Loucy (cell line): ENCODE data around the gene SLC22A31.
A peak's percentile ranks its signal among the peaks of the same experiment; 100 is the strongest.
"Not testable (repeated sequence)": the region's sequence is repeated elsewhere in the genome, so short reads cannot be mapped to it uniquely, and the experiment has no call there.

ENCODE experiments used
- H2AFZ ChIP-seq: fragments of 200-600 bp; sonication (generic); 2 replicates; pipeline ENCODE4 v1.6.0; 2016; ENCODE audit warnings: antibody characterized with exemption, mild to moderate bottlenecking, low read length, moderate library complexity
- H3F3A ChIP-seq: fragments of 200-600 bp; 2 replicates; pipeline ENCODE4 v1.6.0; 2016; ENCODE audit warnings: antibody characterized with exemption, low read depth, mild to moderate bottlenecking
- H3K27me3 ChIP-seq: fragments of 200-600 bp; sonication (generic); 2 replicates; pipeline ENCODE4 v1.6.1; 2014; ENCODE audit warnings: low read length, mild to moderate bottlenecking; ENCODE audit not compliant: insufficient read depth, poor library complexity, severe bottlenecking
- H3K36me3 ChIP-seq: fragments of 200-600 bp; sonication (generic); 2 replicates; pipeline ENCODE4 v1.6.1; 2016; ENCODE audit warnings: low read length; ENCODE audit not compliant: insufficient read depth
- H3K4me1 ChIP-seq: fragments of 200-600 bp; sonication (generic); 2 replicates; pipeline ENCODE4 v1.5.1; 2014; ENCODE audit warnings: low read length, mild to moderate bottlenecking; ENCODE audit not compliant: insufficient read depth, poor library complexity, severe bottlenecking
- H3K4me2 ChIP-seq: fragments of 200-600 bp; sonication (generic); 2 replicates; pipeline ENCODE4 v1.6.0; 2014; ENCODE audit warnings: antibody characterized with exemption, low read length, low read depth, mild to moderate bottlenecking; ENCODE audit not compliant: poor library complexity, severe bottlenecking
- H3K4me3 ChIP-seq: fragments of 200-600 bp; sonication (generic); 2 replicates; pipeline ENCODE4 v1.5.1; 2014; ENCODE audit warnings: low read length, mild to moderate bottlenecking, mixed read lengths; ENCODE audit not compliant: poor library complexity, severe bottlenecking
- H3K79me2 ChIP-seq: fragments of 200-600 bp; sonication (generic); 2 replicates; pipeline ENCODE4 v1.6.1; 2014; ENCODE audit warnings: low read length; ENCODE audit not compliant: insufficient read depth
- H3K9ac ChIP-seq: fragments of 200-600 bp; sonication (generic); 2 replicates; pipeline ENCODE4 v1.6.0; 2014; ENCODE audit warnings: mild to moderate bottlenecking, low read depth, low read length, moderate library complexity; ENCODE audit not compliant: poor library complexity, severe bottlenecking
- H3K9me2 ChIP-seq: fragments of 200-600 bp; sonication (generic); replicated peaks from 2 replicates; pipeline ENCODE4 v1.6.1; 2016; ENCODE audit warnings: low read depth, low read length, mixed read lengths
- H3K9me3 ChIP-seq: fragments of 200-600 bp; sonication (generic); 2 replicates; pipeline ENCODE4 v1.6.1; 2014; ENCODE audit warnings: mild to moderate bottlenecking, antibody characterized with exemption, low read length, low read depth; ENCODE audit not compliant: insufficient read depth
- H4K20me1 ChIP-seq: fragments of 200-600 bp; sonication (generic); 2 replicates; pipeline ENCODE4 v1.6.0; 2014; ENCODE audit warnings: antibody characterized with exemption, low read length, mild to moderate bottlenecking; ENCODE audit not compliant: insufficient read depth, poor library complexity, severe bottlenecking
- CTCF ChIP-seq: fragments of 200-600 bp; sonication (generic); conservative IDR thresholded peaks from 2 replicates; pipeline ENCODE4 v1.5.1; 2014; ENCODE audit warnings: mild to moderate bottlenecking, antibody characterized with exemption, low read length
- EZH2phosphoT487 ChIP-seq: fragments of 200-600 bp; IDR thresholded peaks from 2 replicates; pipeline ENCODE4 v1.6.1; 2018; ENCODE audit warnings: antibody characterized with exemption, mild to moderate bottlenecking, moderate library complexity, borderline replicate concordance

Gene SLC22A31

GRCh38 chr16:89167425-89167941 is 32.9 kb downstream of the SLC22A31 start:
- no peaks in the 10 kb centered on the region for H3K36me3 ChIP-seq
- TF ChIP-seq EZH2phosphoT487, result no peak
- TF ChIP-seq CTCF, result peak; percentile 57
- no peaks in the 10 kb centered on the region for H4K20me1 ChIP-seq
- peak overlapping the region; percentile 48 for H3K4me2 ChIP-seq
- peaks cover 12% of the 10 kb centered on the region for H3K4me1 ChIP-seq
- no peak overlapping the region for H3K4me3 ChIP-seq
- no peaks in the 10 kb centered on the region for H3K27me3 ChIP-seq
- H2AFZ ChIP-seq, result no peak overlapping the region
- no peak overlapping the region for H3K9ac ChIP-seq
- no peaks in the 10 kb centered on the region for H3K9me3 ChIP-seq
- H3F3A ChIP-seq, result no peaks in the 10 kb centered on the region
- no peaks in the 10 kb centered on the region for H3K9me2 ChIP-seq
- no peaks in the 10 kb centered on the region for H3K79me2 ChIP-seq

GRCh38 chr16:89166696-89167424 is 33.5 kb downstream of the SLC22A31 start:
- Histone ChIP-seq H3K9ac (no peak overlapping the region), H4K20me1 (no peaks in the 10 kb centered on the region), H2AFZ (no peak overlapping the region)

GRCh38 chr16:89165681-89165979 is 34.7 kb downstream of the SLC22A31 start:
- not testable (repeated sequence) for H3K4me3 ChIP-seq, H4K20me1 ChIP-seq, H3K4me2 ChIP-seq, H3K9me3 ChIP-seq, H3K79me2 ChIP-seq, H3K27me3 ChIP-seq, H3K36me3 ChIP-seq, H2AFZ ChIP-seq, H3F3A ChIP-seq, H3K9me2 ChIP-seq, H3K9ac ChIP-seq, H3K4me1 ChIP-seq

More at GRCh38 chr16:89166696-89167424, 33.5 kb downstream of the SLC22A31 start:
- Histone ChIP-seq H3K9me2 (no peaks in the 10 kb centered on the region), H3K79me2 (no peaks in the 10 kb centered on the region), H3K36me3 (no peaks in the 10 kb centered on the region), H3F3A (no peaks in the 10 kb centered on the region), H3K4me1 (peaks cover 12% of the 10 kb centered on the region), H3K4me2 (peak overlapping the region; percentile 48), H3K27me3 (no peaks in the 10 kb centered on the region), H3K4me3 (no peak overlapping the region), H3K9me3 (no peaks in the 10 kb centered on the region)
- TF ChIP-seq CTCF (no peak), EZH2phosphoT487 (no peak)
